BJ (cell line): Measurements from ENCODE around the gene PDCD7. TPM values are rescaled to one million over a fixed set of nuclear protein-coding genes. Genes with fewer than 3 reads are reported as not detected.
"Not testable (repeated sequence)": the region's sequence is repeated elsewhere in the genome, so short reads cannot be mapped to it uniquely, and the experiment has no call there.

ENCODE experiments used
- CTCF ChIA-PET: fragments of 350-600 bp; formaldehyde crosslinking; extraction: SDS; loops from one replicate; lab custom pipeline; 2021; ENCODE audit warnings: antibody characterized with exemption, inconsistent platforms; lab: Yijun Ruan, JAX
- POLR2A ChIA-PET: fragments of 300-600 bp; sonication (Branson Sonifier 250); formaldehyde crosslinking; extraction: SDS; loops from one replicate; lab custom pipeline; 2021; ENCODE audit warnings: antibody characterized with exemption; lab: Charles Lee
- DNase-seq: peaks from one replicate; pipeline ENCODE4 v3.0.0-alpha.2; 2011; ENCODE audit warnings: low read depth
- H3K27me3 ChIP-seq: 2 replicates; pipeline ENCODE4 v1.6.0; 2011; ENCODE audit warnings: low read length; ENCODE audit not compliant: control insufficient read depth, insufficient read depth
- H3K36me3 ChIP-seq: 2 replicates; pipeline ENCODE4 v1.5.1; 2011; ENCODE audit warnings: low read length; ENCODE audit not compliant: control insufficient read depth, insufficient read depth
- H3K4me3 ChIP-seq: 2 replicates; pipeline ENCODE4 v1.5.1; 2011; ENCODE audit warnings: low read depth, mild to moderate bottlenecking, control low read depth, low read length
- CTCF ChIP-seq: IDR thresholded peaks from 2 replicates; pipeline ENCODE4 v1.5.1; 2011; ENCODE audit warnings: low read depth, mild to moderate bottlenecking, control low read depth, inconsistent platforms, low read length, moderate library complexity; ENCODE audit not compliant: insufficient read depth
- polyA plus RNA-seq: library from polyadenylated mRNA; depleted of rRNA; stranded (reverse); fragments of >200 nt; gene quantifications from 2 replicates; pipeline ENCODE4 v1.2.3, GENCODE V29; 2011

Gene PDCD7
- polyA plus RNA-seq, 1 experiment, result 12.0 TPM

- Histone ChIP-seq H3K4me3 (no peak overlapping the region), H3K36me3 (peaks cover 15% of the 10 kb centered on the region), H3K27me3 (no peaks in the 10 kb centered on the region)
- CTCF ChIA-PET, result interaction anchor here (0.8 to 5.6 kb wide), 11 partner anchors 8 to 67 kb away, joined by 3 to 70 read pairs (median 7); partner anchors contain the start of gene UBAP1L
- POLR2A ChIA-PET, result no interaction called here
- no peak for TF ChIP-seq CTCF
- no peak for DNase-seq
Observed at GRCh38 chr15:65100442-65100841, 33.2 kb downstream of the PDCD7 start.

- CTCF ChIA-PET, result interaction anchor here (0.8 to 5.6 kb wide), 6 partner anchors 11 to 46 kb away, joined by 3 to 70 read pairs (median 14); partner anchors contain the start of gene UBAP1L
Observed at GRCh38 chr15:65099801-65100200, 33.8 kb downstream of the PDCD7 start.

GRCh38 chr15:65099336-65099735 is 34.3 kb downstream of the PDCD7 start:
- no peak for TF ChIP-seq CTCF
- no peak for DNase-seq
- Histone ChIP-seq H3K4me3 (no peak overlapping the region), H3K36me3 (peaks cover 12% of the 10 kb centered on the region), H3K27me3 (no peaks in the 10 kb centered on the region)
- ChIA-PET POLR2A (no interaction called here), CTCF (interaction anchor here (0.8 to 5.6 kb wide), 2 partner anchors 21 to 46 kb away, joined by 3 to 70 read pairs; no protein-coding TSS in a partner anchor)

More at GRCh38 chr15:65099801-65100200, 33.8 kb downstream of the PDCD7 start:
- H3K36me3 ChIP-seq, result peaks cover 12% of the 10 kb centered on the region
- POLR2A ChIA-PET, DNase-seq, H3K27me3 ChIP-seq, H3K4me3 ChIP-seq: not testable (repeated sequence)

GRCh38 chr15:65097651-65098263 is 35.9 kb downstream of the PDCD7 start:
- ChIA-PET CTCF (no interaction called here), POLR2A (no interaction called here)
- H3K4me3 ChIP-seq, result no peak overlapping the region
- H3K27me3 ChIP-seq, result no peaks in the 10 kb centered on the region
- peaks cover 15% of the 10 kb centered on the region for H3K36me3 ChIP-seq
- no peak for DNase-seq
- TF ChIP-seq CTCF, result no peak

GRCh38 chr15:65096481-65097385 is 36.9 kb downstream of the PDCD7 start:
- Histone ChIP-seq H3K27me3 (no peaks in the 10 kb centered on the region), H3K36me3 (peaks cover 15% of the 10 kb centered on the region), H3K4me3 (no peak overlapping the region)
- ChIA-PET CTCF (interaction anchor here (1.2 to 1.6 kb wide), 3 partner anchors 10 to 42 kb away, joined by 3 to 13 read pairs (median 5); no protein-coding TSS in a partner anchor), POLR2A (no interaction called here)
- no peak for DNase-seq
- no peak for TF ChIP-seq CTCF
